ENCODE results near the gene ENTPD6.

The ENTPD6 gene

DNA sequence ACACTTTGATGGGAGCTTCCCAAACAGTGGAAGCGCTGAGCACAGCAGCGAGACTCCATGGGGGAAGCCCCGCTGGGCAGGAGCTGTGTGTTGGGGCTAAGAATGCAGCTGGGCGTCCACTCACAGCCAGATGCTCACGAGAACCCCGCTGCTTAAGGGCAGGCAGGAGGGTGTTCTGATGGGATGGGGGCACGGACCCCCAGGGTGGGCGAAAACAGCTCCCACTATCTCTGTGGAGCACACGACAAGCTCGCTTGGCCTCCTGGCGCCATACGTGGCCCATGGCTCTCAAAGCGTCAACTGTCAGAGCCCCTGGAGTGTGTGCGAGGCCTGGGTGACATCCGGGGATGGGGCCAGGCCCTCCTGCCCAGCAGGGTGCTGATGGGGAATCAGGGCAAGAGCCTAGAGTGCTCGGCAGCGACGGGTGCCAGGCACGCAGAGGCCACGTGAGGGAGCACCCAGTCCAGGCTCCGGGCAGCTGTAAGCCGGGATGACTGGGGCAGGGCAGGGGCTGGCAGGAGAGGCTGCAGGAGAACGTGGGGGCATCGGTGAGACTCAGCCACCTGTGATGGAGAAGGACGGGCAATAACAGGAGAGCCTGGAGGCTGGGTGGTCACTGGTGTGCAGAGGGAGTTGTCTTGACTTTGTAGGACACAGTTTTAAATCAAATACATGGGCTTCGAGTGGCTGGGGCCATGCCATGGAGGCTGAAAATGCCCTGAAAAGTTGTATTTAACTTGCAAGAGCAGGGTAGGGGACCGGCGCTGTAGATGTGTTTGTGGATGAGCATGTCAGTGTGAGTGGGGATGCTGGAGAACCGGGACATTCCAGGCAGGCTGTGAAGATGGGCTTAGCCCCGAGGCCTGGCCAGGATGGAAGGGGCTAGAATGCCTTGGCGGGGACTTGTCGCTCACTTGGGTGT lies 79.6 kb downstream of the ENTPD6 start:
- H3K4me3 ChIP-seq (ENCODE audit: low read depth, low read length): no peak overlapping the region
- TF ChIP-seq ZIC2 (tag by site-specific recombination; IDR thresholded peaks at IDR 0.05) (peak; percentile 44; the same call in 1 of the 2 replicates), SCRT2 (tag by site-specific recombination; IDR thresholded peaks at IDR 0.05) (peak; percentile 34; the same call in 1 of the 2 replicates), ZNF157 (tag by site-specific recombination; IDR thresholded peaks at IDR 0.05) (no peak), KLF10 (tag by site-specific recombination; IDR thresholded peaks at IDR 0.05) (no peak), ZNF26 (tag by site-specific recombination; IDR thresholded peaks at IDR 0.05) (no peak), ZNF514 (tag by site-specific recombination; IDR thresholded peaks at IDR 0.05) (no peak), SCRT1 (tag by site-specific recombination; IDR thresholded peaks at IDR 0.05; ENCODE audit: borderline replicate concordance) (0 out of 2 replicates have a peak, but pooled peaks have one; percentile 22)
- H3K36me3 ChIP-seq (ENCODE audit: control insufficient read depth in 2 of 2, insufficient read depth in 1 of 2, low read length in 2 of 2): peaks cover 0 to 97% of the 10 kb centered on the region in 2 experiments; a peak in 2 of 3 replicates
- no peaks in the 10 kb centered on the region for H3K4me1 ChIP-seq (ENCODE audit: control insufficient read depth, insufficient read depth, low read length)
- H3K27ac ChIP-seq (ENCODE audit: extremely low read depth, low read depth, low read length): no peak overlapping the region
- POLR2A ChIA-PET: no interaction called here
- H3K9me3 ChIP-seq (ENCODE audit: control insufficient read depth, insufficient read depth, low read depth, low read length): no peaks in the 10 kb centered on the region
- CTCF ChIA-PET: interaction anchor here (0.7 kb wide), 1 partner anchor 467 kb away, joined by 5 read pairs; no protein-coding TSS in a partner anchor

DNA sequence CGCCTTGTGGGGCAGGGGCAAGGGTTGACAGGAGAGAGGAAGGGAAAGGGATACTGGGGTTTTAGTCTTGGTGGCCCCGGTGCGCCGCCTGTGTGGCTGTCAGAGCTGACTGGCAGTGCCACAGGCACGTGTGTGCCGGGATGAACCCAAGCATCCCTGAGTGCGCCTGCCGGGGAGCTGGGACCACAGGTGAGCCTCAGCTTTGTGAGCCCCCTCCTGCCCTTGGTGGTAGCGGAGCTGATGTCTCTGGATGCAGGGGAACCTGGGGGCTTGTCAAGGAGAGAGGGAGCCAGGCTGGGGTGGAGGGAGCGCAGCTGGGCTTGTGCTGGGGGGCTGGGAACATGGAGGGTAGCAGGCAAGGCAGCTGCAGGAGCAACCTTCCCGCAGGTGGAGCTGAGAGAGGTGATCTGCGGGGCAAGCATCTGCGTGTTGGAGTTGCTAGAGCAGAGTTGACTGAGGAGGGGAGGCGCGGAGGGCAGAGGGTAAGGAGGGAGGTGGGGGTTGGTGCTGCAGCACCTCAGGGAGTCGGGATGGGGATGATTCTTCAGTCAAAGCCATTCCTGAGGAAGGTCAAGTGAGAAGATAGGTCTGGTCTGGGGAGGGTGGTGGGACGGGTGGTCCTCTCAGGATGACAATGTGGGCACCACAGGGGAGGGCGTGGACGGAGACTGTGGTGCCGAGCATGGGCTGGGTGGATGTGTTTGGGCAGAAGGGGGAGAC lies 80.5 kb downstream of the ENTPD6 start:
- H3K4me1 ChIP-seq (ENCODE audit: control insufficient read depth, insufficient read depth, low read length): no peaks in the 10 kb centered on the region
- H3K9me3 ChIP-seq (ENCODE audit: control insufficient read depth, insufficient read depth, low read depth, low read length): no peaks in the 10 kb centered on the region
- TF ChIP-seq SCRT1 (tag by site-specific recombination; IDR thresholded peaks at IDR 0.05; ENCODE audit: borderline replicate concordance) (peak; percentile 1; the same call in 1 of the 2 replicates), ZNF610 (tag by site-specific recombination; IDR thresholded peaks at IDR 0.05; ENCODE audit: borderline replicate concordance) (no peak), ZNF639 (tag by site-specific recombination; IDR thresholded peaks at IDR 0.05) (no peak)
- ChIA-PET POLR2A (no interaction called here), CTCF (interaction anchor here (0.7 kb wide), 1 partner anchor 467 kb away, joined by 5 read pairs; no protein-coding TSS in a partner anchor)
- H3K36me3 ChIP-seq (ENCODE audit: control insufficient read depth in 2 of 2, insufficient read depth in 1 of 2, low read length in 2 of 2): peaks cover 0 to 98% of the 10 kb centered on the region in 2 experiments; a peak in 2 of 3 replicates
- no peak overlapping the region for H3K4me3 ChIP-seq (ENCODE audit: low read depth, low read length)
- no peak overlapping the region for H3K27ac ChIP-seq (ENCODE audit: extremely low read depth, low read depth, low read length)

Measured in HEK293 (cell line).